A549 (cell line): Measurements from ENCODE around the gene TNFAIP8.

Source experiments
- CBX2 ChIP-seq: fragments of 200-600 bp; sonication (generic); IDR thresholded peaks from 2 replicates; pipeline ENCODE4 v1.6.1; 2016; ENCODE audit warnings: low read depth, mild to moderate bottlenecking, borderline replicate concordance
- EP300 ChIP-seq, 2 experiments: fragments of >200 bp; sonication (Bioruptor Twin); formaldehyde crosslinking; IDR thresholded peaks; 2 replicates in 1 of 2; 3 replicates in 1 of 2; pipeline ENCODE4 v1.6.1; 2016 to 2017
- HDAC2 ChIP-seq: fragments of 200-600 bp; sonication (generic); IDR thresholded peaks from 2 replicates; pipeline ENCODE4 v1.6.1; 2016
- JUNB ChIP-seq: fragments of >200 bp; sonication (Bioruptor Twin); formaldehyde crosslinking; IDR thresholded peaks from 2 replicates; pipeline ENCODE4 v1.6.1; 2016
- MAFK ChIP-seq: fragments of 450-650 bp; IDR thresholded peaks from 2 replicates; pipeline ENCODE4 v1.6.1; 2014; ENCODE audit not compliant: partially characterized antibody
- MAX ChIP-seq: IDR thresholded peaks from 2 replicates; pipeline ENCODE4 v1.6.1; 2012
- MYC ChIP-seq: IDR thresholded peaks from 2 replicates; pipeline ENCODE4 v1.6.1; 2012; ENCODE audit warnings: mild to moderate bottlenecking, inconsistent platforms, low read length, improper control_type of control experiment, borderline replicate concordance
- NPAS2 ChIP-seq: fragments of 250-450 bp; sonication (Bioruptor Pico); IDR thresholded peaks from 2 replicates; pipeline ENCODE4 v1.8.0; 2022; ENCODE audit warnings: mild to moderate bottlenecking, moderate library complexity, borderline replicate concordance
- POLR2A ChIP-seq: IDR thresholded peaks from 2 replicates; pipeline ENCODE4 v1.6.1; 2012; ENCODE audit warnings: mild to moderate bottlenecking, low read length
- POLR2AphosphoS2 ChIP-seq: conservative IDR thresholded peaks from 2 replicates; pipeline ENCODE4 v1.6.1; 2012; ENCODE audit warnings: low read length, improper control_type of control experiment, inconsistent platforms
- REST ChIP-seq: fragments of 200-600 bp; sonication (generic); IDR thresholded peaks from 2 replicates; pipeline ENCODE4 v1.6.1; 2016; ENCODE audit warnings: antibody characterized with exemption, mild to moderate bottlenecking, moderate library complexity
- ZFP36 ChIP-seq: fragments of 450-650 bp; IDR thresholded peaks from 2 replicates; pipeline ENCODE4 v1.6.1; 2014; ENCODE audit warnings: borderline replicate concordance; ENCODE audit not compliant: partially characterized antibody
- TF ChIP-seq, protein P1 (sequence below): fragments of >200 bp; sonication (Bioruptor Twin); formaldehyde crosslinking; IDR thresholded peaks from 3 replicates; pipeline ENCODE4 v1.5.1; 2016

DNA sequence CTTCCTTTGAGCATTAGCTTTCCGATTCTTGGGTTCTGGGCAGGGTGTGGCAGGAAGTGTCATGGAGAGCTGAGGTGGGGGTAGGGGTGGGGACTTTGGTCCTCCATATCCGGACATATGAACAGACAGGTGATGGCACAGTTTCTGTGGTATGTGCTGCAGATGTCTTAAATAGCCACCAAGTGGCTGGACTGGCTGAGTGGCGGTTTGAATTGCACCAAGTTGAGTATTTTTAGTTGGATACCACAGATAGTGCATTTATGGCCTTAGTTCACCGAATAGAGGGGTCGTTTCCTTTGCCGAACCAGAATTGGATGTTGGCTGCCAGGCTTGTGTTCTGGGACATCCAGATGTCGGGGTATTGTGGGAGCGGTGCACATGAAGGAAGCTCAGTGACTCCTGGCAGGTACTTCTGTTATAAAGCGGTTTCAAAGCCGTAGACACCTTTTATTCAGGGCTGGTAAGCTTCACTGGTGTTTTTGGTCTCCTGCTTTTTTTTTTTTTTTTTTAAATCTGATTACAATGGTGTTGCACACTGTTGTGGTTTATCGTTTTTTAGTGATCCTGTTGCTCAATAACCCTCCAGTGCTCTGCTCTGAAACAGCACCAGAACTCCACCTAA, 15.1 kb upstream of the TNFAIP8 start:
- TF ChIP-seq POLR2A (no peak), NPAS2 (CRISPR knock-in tag) (no peak), JUNB (no peak), HDAC2 (no peak), POLR2AphosphoS2 (no peak), EP300 (IDR thresholded peaks at IDR 0.05) (no peak), ZFP36 (no peak), CBX2 (no peak), REST (no peak), MYC (no peak), MAFK (no peak), MAX (no peak)
- TF ChIP-seq, protein P1, sequence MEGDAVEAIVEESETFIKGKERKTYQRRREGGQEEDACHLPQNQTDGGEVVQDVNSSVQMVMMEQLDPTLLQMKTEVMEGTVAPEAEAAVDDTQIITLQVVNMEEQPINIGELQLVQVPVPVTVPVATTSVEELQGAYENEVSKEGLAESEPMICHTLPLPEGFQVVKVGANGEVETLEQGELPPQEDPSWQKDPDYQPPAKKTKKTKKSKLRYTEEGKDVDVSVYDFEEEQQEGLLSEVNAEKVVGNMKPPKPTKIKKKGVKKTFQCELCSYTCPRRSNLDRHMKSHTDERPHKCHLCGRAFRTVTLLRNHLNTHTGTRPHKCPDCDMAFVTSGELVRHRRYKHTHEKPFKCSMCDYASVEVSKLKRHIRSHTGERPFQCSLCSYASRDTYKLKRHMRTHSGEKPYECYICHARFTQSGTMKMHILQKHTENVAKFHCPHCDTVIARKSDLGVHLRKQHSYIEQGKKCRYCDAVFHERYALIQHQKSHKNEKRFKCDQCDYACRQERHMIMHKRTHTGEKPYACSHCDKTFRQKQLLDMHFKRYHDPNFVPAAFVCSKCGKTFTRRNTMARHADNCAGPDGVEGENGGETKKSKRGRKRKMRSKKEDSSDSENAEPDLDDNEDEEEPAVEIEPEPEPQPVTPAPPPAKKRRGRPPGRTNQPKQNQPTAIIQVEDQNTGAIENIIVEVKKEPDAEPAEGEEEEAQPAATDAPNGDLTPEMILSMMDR, result no peak
